Stimulated activated CD8-positive, alpha-beta memory T cell treated with anti-CD3 and anti-CD28 coated beads, Interleukin-15, amount 100 ng/mL, for 4 hours (primary cell): ENCODE results near the gene ATP13A5.

Experiments
- DNase-seq, 2 donors: peaks; one replicate each; pipeline ENCODE4 v3.0.0-alpha.2; 2020; ENCODE audit warnings: low read depth in 2 of 2

ATP13A5 gene, protein sequence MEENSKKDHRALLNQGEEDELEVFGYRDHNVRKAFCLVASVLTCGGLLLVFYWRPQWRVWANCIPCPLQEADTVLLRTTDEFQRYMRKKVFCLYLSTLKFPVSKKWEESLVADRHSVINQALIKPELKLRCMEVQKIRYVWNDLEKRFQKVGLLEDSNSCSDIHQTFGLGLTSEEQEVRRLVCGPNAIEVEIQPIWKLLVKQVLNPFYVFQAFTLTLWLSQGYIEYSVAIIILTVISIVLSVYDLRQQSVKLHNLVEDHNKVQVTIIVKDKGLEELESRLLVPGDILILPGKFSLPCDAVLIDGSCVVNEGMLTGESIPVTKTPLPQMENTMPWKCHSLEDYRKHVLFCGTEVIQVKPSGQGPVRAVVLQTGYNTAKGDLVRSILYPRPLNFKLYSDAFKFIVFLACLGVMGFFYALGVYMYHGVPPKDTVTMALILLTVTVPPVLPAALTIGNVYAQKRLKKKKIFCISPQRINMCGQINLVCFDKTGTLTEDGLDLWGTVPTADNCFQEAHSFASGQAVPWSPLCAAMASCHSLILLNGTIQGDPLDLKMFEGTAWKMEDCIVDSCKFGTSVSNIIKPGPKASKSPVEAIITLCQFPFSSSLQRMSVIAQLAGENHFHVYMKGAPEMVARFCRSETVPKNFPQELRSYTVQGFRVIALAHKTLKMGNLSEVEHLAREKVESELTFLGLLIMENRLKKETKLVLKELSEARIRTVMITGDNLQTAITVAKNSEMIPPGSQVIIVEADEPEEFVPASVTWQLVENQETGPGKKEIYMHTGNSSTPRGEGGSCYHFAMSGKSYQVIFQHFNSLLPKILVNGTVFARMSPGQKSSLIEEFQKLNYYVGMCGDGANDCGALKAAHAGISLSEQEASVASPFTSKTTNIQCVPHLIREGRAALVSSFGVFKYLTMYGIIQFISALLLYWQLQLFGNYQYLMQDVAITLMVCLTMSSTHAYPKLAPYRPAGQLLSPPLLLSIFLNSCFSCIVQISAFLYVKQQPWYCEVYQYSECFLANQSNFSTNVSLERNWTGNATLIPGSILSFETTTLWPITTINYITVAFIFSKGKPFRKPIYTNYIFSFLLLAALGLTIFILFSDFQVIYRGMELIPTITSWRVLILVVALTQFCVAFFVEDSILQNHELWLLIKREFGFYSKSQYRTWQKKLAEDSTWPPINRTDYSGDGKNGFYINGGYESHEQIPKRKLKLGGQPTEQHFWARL

GRCh38 chr3:193378706-193379105 lies at the start of gene ATP13A5:
Gene ATP13A5 (minus strand): TSS chr3:193378753. CDS start chr3:193378725, 28 bp downstream.
- DNase-seq: no peak

GRCh38 chr3:193418576-193419373 lies 40.2 kb upstream of the ATP13A5 start:
- DNase-seq: no peak

- no peak for DNase-seq
Observed at GRCh38 chr3:193416629-193417028, 38.1 kb upstream of the ATP13A5 start.

GRCh38 chr3:193407688-193408087 lies 29.1 kb upstream of the ATP13A5 start:
- DNase-seq: no peak

DNA sequence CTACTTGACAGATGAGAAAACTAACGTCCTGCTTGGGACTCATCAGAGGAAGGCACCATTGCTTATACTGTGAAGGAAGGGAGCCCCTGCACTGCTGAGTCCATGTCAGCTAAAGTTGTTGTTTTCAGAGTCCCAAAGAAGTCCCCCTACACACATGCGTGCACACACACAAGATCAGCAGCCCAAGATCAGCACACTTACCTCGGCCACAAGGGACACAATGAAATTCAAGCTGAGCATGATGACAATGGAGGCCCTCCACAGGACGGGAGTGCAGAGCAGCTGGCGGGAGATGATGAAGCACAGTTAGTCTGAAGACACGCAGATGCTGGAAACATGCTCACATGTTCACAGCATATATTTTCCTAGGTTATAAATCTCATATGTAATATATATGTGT lies 28.6 kb upstream of the ATP13A5 start:
- DNase-seq: no peak

GRCh38 chr3:193403307-193403706 lies 24.8 kb upstream of the ATP13A5 start:
- no peak for DNase-seq

- DNase-seq: no peak
Observed at GRCh38 chr3:193400304-193400703, 21.8 kb upstream of the ATP13A5 start.

GRCh38 chr3:193396451-193397244 lies 18.1 kb upstream of the ATP13A5 start:
- no peak for DNase-seq

GRCh38 chr3:193391902-193392301 lies 13.3 kb upstream of the ATP13A5 start:
- no peak for DNase-seq

DNA sequence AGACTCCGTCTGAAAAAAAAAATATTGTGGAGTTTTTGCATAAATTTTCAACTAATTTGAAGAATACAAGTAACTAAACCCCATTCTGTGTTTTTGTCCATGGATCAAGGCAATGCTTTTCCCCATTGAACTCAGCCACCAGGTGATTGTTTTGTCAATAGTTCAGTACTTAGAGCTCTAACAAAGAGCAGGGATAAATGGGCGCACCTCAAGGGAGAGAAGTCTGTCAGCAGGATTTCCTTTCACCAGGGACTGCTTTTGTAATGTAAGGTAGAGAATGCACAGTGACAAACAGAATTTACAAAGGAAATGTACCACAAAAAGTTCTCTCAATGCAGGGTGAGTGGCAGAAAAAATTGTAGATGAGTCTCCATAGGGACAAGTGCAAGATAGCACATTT lies 10.8 kb upstream of the ATP13A5 start:
- no peak for DNase-seq

DNA sequence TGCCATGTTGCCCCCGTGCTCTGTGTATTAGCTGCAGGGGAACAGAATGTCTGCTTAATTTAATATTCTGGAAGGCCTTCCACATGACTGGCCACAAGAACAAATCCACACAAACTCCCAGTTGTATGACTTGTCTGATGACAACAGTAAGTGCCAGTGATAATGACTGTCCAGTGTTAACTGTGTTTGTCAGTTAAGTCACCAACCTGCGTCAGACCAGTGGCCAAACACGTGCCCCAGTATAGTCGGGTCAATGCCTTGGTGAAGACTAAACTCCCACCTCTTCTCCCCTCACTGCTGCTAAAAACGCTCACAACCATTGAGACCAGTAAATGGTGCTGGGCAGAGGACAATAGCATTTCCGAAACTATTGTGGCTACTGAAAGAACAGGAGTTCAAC lies 9.8 kb upstream of the ATP13A5 start:
- DNase-seq: no peak

- DNase-seq: no peak
Observed at GRCh38 chr3:193387596-193387995, 9.0 kb upstream of the ATP13A5 start.

GRCh38 chr3:193377591-193377990 lies 962 bp downstream of the ATP13A5 start:
- no peak for DNase-seq

GRCh38 chr3:193375614-193376013 lies 2.9 kb downstream of the ATP13A5 start:
- DNase-seq: no peak

DNA sequence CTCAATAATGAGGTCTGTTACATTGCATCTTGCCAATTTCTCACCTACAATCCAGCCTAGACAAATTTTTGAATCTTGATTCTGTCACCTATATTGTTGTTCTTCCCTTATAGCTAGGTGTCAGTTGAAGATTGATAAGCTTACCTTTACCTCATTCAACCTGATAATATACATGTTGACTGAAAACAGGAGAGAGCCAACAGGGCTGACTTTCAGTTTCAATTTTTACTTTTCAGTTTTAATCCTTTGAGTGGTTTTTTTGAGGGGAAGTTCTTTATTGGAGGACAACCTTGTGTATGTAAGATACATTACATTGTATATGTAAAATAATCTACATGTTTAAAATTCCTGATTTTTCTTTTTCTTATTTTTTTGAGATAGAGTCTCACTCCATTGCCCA lies 5.8 kb downstream of the ATP13A5 start:
- DNase-seq: no peak

DNA sequence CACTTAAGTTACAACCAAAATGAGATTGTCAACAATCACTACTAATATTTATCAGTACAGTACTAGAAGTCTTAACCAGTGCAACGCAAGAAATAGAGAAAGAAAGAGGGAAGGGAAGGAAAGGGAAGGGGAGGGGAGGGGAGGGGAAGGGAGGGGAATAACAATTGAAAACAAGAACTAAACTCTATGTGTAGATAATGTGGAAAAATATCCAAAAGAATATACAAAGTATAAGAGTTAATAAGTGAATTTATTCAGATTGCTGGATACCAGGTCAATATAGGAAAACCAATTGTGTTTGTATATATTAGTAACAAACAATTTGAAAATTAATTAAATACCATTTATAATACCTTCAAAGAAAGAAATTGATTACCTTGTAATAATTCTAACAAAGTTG lies 10.7 kb downstream of the ATP13A5 start:
- no peak for DNase-seq

DNA sequence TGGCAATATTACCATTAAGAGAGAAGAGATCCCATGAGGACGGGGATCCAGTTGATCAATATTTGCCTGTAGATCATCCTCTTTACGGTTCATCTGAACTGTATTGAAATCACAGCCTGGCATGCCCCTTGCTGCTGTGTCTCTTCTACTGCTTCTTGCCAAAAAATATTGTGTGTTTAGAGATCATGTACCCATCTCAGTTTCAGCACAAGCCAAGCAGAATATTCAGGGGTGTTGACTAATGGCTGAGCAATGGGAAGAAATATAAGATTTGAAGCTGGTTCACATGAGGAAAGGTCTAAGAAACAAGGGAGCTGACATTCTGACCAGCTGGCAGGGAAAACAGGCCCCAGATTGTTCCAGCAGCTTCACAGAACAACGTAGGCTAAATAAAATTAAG lies 21.3 kb downstream of the ATP13A5 start:
- no peak for DNase-seq

DNA sequence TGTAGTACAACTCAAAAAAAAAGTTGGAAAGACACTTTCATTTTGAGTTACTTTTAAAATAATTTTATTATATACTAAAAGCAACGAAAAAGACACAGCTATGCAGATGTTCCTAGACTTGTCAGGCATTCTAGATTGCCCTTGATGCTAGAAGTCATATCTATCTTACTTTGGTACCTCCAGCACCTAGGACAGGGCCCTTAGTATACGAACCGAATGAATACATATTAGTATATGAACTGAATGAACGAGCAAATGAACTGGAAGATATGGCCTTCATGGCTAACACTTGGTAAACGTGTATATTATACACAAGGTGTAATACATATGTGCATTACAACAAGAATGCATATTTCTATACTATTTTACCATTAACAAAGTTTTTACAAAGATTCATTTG lies 24.1 kb downstream of the ATP13A5 start:
- no peak for DNase-seq

GRCh38 chr3:193350744-193351143 lies 27.8 kb downstream of the ATP13A5 start:
- DNase-seq: no peak

- DNase-seq: no peak
Observed at GRCh38 chr3:193348686-193349085, 29.9 kb downstream of the ATP13A5 start.
